Measurements from ENCODE around the gene NUCB1. TPM values are rescaled to one million over a fixed set of nuclear protein-coding genes. Genes with fewer than 3 reads are reported as not detected.

Gene NUCB1
- total RNA-seq, 1 donor from 2014 or later = 117 TPM

- no peaks in the 10 kb centered on the region for H3K9me3 Mint-ChIP-seq
- peaks cover 26% of the 10 kb centered on the region for H3K4me1 Mint-ChIP-seq (ENCODE audit: low read depth)
- peak; percentile 92 for DNase-seq (ENCODE audit: low spot score)
- H3K36me3 Mint-ChIP-seq (ENCODE audit: low read depth) = peaks cover 30% of the 10 kb centered on the region
- intact Hi-C loops (cut with micrococcal nuclease) = loop anchor here (1.0 to 10.0 kb wide), 4 partner anchors 11 to 440 kb away; partner anchors contain the start of genes FTL, GYS1, LMTK3 and NUCB1
- no peaks in the 10 kb centered on the region for H3K27me3 Mint-ChIP-seq (ENCODE audit: insufficient read depth)
- peak within 1 kb of the TSS; percentile 95 for H3K4me3 Mint-ChIP-seq
- H3K27ac Mint-ChIP-seq = peak within 1 kb of the TSS; percentile 95
Observed at GRCh38 chr19:48954595-48955307, 54.6 kb downstream of the NUCB1 start, which contains the start of gene BAX. Gene BAX, plus strand, starts transcription at chr19:48954875. Its CDS starts 54 bp downstream, at chr19:48954929.

DNA sequence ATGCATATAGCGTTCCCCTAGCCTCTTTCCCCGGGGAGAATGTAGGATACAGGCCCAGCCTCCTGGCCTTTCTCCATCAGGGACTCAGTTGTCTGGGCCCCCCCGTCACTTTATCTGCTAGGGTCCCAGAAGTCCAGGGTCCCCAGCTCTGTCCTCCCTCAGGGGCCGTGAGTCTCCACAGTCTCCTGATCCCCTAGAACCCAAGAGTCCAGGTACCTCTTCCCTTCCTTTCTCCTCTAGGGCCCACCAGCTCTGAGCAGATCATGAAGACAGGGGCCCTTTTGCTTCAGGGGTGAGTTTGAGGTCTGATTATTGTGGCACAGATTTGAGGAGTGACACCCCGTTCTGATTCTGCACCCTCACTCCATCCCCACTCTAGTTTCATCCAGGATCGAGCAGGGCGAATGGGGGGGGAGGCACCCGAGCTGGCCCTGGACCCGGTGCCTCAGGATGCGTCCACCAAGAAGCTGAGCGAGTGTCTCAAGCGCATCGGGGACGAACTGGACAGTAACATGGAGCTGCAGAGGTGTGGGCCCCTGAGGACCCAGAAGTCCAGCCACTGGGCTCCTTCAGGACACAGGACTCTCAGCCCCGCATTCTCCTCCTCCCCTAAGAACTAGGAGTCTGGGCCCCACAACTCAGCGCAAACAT, 55.3 kb downstream of the NUCB1 start:
- DNase-seq (ENCODE audit: low spot score) = no peak
- intact Hi-C loops (cut with micrococcal nuclease) = loop anchor here (10.0 kb wide), 1 partner anchor 441 kb away; the partner anchor contains the start of gene LMTK3
- H3K27ac Mint-ChIP-seq = peak overlapping the region; percentile 85
- H3K4me1 Mint-ChIP-seq (ENCODE audit: low read depth) = peaks cover 26% of the 10 kb centered on the region
- H3K27me3 Mint-ChIP-seq (ENCODE audit: insufficient read depth) = no peaks in the 10 kb centered on the region
- H3K36me3 Mint-ChIP-seq (ENCODE audit: low read depth) = peaks cover 30% of the 10 kb centered on the region
- peak overlapping the region; percentile 91 for H3K4me3 Mint-ChIP-seq
- H3K9me3 Mint-ChIP-seq = no peaks in the 10 kb centered on the region

DNA sequence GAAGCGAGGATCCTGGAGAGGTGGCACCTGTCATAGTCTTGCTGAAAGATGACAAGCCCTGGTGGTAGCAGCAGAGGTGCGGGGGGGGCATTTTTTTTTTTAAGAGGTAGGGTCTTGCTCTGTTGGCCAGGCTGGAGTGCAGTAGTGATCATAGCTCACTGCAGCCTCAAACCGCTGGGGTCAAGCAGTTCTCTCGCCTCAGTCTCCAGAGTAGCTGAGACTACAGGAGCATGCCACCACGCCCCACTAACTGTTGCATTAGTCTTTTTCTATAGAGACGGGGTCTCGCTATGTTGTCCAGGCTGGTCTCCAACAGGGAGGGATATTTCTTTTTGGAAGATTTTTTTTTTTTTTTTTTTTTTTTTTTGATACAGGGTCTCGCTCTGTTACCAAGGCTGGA, 57.9 kb downstream of the NUCB1 start:
- Mint-ChIP-seq H3K36me3 (ENCODE audit: low read depth) (peaks cover 36% of the 10 kb centered on the region), H3K4me1 (ENCODE audit: low read depth) (peaks cover 44% of the 10 kb centered on the region), H3K9me3 (no peaks in the 10 kb centered on the region)

GRCh38 chr19:48959341-48960239, 59.5 kb downstream of the NUCB1 start:
- no peak overlapping the region for H3K4me3 Mint-ChIP-seq
- peak overlapping the region; percentile 48 for H3K27ac Mint-ChIP-seq
- intact Hi-C loops (cut with micrococcal nuclease) = loop anchor here (10.0 kb wide), 2 partner anchors 235 to 445 kb away; partner anchors contain the start of gene LMTK3
- DNase-seq (ENCODE audit: low spot score) = no peak
- no peaks in the 10 kb centered on the region for H3K9me3 Mint-ChIP-seq
- no peaks in the 10 kb centered on the region for H3K27me3 Mint-ChIP-seq (ENCODE audit: insufficient read depth)
- peaks cover 33% of the 10 kb centered on the region for H3K36me3 Mint-ChIP-seq (ENCODE audit: low read depth)
- peaks cover 55% of the 10 kb centered on the region for H3K4me1 Mint-ChIP-seq (ENCODE audit: low read depth)

More for the DNA sequence above, 57.9 kb downstream of the NUCB1 start:
- DNase-seq (ENCODE audit: low spot score) = no peak
- Mint-ChIP-seq H3K27me3 (ENCODE audit: insufficient read depth) (no peaks in the 10 kb centered on the region), H3K27ac (no peak overlapping the region), H3K4me3 (peak overlapping the region; percentile 42)
- intact Hi-C loops (cut with micrococcal nuclease) = loop anchor here (10.0 kb wide), 1 partner anchor 443 kb away; the partner anchor contains the start of gene LMTK3

GRCh38 chr19:48961051-48961649, 61.0 kb downstream of the NUCB1 start:
- Mint-ChIP-seq H3K27ac (peak overlapping the region; percentile 73), H3K36me3 (ENCODE audit: low read depth) (peaks cover 28% of the 10 kb centered on the region), H3K4me1 (ENCODE audit: low read depth) (peaks cover 58% of the 10 kb centered on the region), H3K27me3 (ENCODE audit: insufficient read depth) (no peaks in the 10 kb centered on the region), H3K4me3 (peak overlapping the region; percentile 11), H3K9me3 (no peaks in the 10 kb centered on the region)
- intact Hi-C loops (cut with micrococcal nuclease) = loop anchor here (10.0 kb wide), 1 partner anchor 236 kb away; no protein-coding TSS in a partner anchor
- DNase-seq (ENCODE audit: low spot score) = no peak

DNA sequence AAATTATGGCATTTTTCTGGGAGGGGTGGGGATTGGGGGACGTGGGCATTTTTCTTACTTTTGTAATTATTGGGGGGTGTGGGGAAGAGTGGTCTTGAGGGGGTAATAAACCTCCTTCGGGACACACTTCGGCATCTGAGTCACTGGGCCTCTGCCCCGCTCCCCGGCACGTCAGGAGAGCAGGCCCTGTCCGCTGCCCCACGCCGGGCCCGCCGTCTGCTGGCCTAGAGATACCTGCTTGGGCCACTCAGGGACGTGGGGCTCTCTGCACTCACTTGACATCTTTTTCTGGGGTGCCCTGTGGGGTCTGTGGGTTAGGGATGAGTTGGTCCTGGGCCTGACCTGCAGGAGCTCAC, 61.5 kb downstream of the NUCB1 start:
- Mint-ChIP-seq H3K27me3 (ENCODE audit: insufficient read depth) (no peaks in the 10 kb centered on the region), H3K9me3 (no peaks in the 10 kb centered on the region), H3K36me3 (ENCODE audit: low read depth) (peaks cover 30% of the 10 kb centered on the region), H3K4me1 (ENCODE audit: low read depth) (peaks cover 58% of the 10 kb centered on the region), H3K27ac (peak overlapping the region; percentile 95), H3K4me3 (peak overlapping the region; percentile 60)
- DNase-seq (ENCODE audit: low spot score) = no peak
- intact Hi-C loops (cut with micrococcal nuclease) = loop anchor here (10.0 kb wide), 1 partner anchor 237 kb away; no protein-coding TSS in a partner anchor

- H3K9me3 Mint-ChIP-seq = no peaks in the 10 kb centered on the region
- DNase-seq (ENCODE audit: low spot score) = no peak
- peak overlapping the region; percentile 95 for H3K27ac Mint-ChIP-seq
- H3K4me1 Mint-ChIP-seq (ENCODE audit: low read depth) = peaks cover 59% of the 10 kb centered on the region
- peak overlapping the region; percentile 60 for H3K4me3 Mint-ChIP-seq
- no peaks in the 10 kb centered on the region for H3K27me3 Mint-ChIP-seq (ENCODE audit: insufficient read depth)
- H3K36me3 Mint-ChIP-seq (ENCODE audit: low read depth) = peaks cover 26% of the 10 kb centered on the region
- intact Hi-C loops (cut with micrococcal nuclease) = loop anchor here (10.0 kb wide), 1 partner anchor 237 kb away; no protein-coding TSS in a partner anchor
Observed at GRCh38 chr19:48962029-48962848, 62.1 kb downstream of the NUCB1 start.

DNA sequence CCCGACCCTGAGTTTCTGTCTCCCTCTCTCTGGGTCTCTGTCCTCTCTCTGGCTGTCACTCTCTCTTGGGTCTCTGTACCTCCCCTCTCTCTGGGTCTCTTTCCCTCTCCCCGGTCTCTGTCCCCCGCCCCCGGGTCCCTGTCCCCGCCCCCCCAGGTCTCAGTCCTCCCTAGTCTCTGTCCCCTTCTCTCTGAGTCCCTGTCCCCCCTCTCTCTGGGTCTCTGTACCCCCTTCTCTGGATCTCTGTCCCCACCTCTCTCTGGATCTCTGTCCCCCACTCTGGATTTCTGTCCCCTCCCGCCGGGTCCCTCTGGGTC, 62.7 kb downstream of the NUCB1 start:
- Mint-ChIP-seq H3K4me3 (peak overlapping the region; percentile 47), H3K4me1 (ENCODE audit: low read depth) (peaks cover 61% of the 10 kb centered on the region), H3K27me3 (ENCODE audit: insufficient read depth) (no peaks in the 10 kb centered on the region), H3K36me3 (ENCODE audit: low read depth) (peaks cover 21% of the 10 kb centered on the region), H3K27ac (peak overlapping the region; percentile 95), H3K9me3 (no peaks in the 10 kb centered on the region)
- intact Hi-C loops (cut with micrococcal nuclease) = loop anchor here (10.0 kb wide), 1 partner anchor 238 kb away; no protein-coding TSS in a partner anchor
- DNase-seq (ENCODE audit: low spot score) = no peak

DNA sequence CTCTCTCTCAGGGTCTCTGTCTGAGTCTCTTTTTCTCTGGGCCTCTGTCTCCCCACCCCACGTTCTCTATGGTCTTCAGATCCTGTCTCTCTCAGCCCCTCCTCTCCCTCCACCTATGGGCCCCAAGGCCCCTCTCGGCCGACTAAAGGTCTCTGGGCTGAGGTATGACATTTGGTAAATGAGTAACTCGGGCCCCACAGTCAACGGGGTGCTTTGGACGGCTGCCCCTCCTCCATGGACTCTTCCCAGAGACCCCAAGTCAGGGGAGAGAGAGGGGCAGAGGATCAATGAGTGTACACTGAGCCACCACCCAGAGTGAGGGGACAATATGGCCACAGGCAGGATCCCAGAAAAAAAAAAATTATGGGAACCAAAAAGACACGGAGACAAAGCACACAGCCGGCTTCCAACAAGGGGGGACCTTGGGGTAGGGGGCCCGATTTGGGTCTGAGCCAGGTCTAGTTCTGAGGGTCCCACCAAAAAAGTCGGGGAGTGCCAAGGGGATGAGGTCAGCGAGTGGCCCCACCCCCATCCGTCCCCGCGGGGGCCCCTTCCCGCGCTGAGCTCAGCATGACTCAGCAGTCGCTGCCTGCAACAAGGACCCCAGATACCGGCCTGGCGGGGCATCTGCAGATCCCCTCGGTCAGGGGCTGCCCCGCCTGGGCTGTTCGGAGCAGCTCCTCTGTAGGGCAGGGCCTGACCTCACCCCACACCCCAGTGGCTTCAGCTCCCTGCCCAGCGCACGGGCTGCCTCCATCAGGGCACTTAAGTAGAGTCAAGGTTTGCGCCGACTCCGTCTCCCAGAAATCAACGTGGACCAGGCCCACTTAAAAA, 63.5 kb downstream of the NUCB1 start:
- Mint-ChIP-seq H3K9me3 (no peaks in the 10 kb centered on the region), H3K4me3 (peak overlapping the region; percentile 95), H3K36me3 (ENCODE audit: low read depth) (peaks cover 23% of the 10 kb centered on the region), H3K27ac (peak overlapping the region; percentile 95), H3K27me3 (ENCODE audit: insufficient read depth) (no peaks in the 10 kb centered on the region), H3K4me1 (ENCODE audit: low read depth) (peaks cover 58% of the 10 kb centered on the region)
- DNase-seq (ENCODE audit: low spot score) = peak; percentile 63
- intact Hi-C loops (cut with micrococcal nuclease) = loop anchor here (2.0 to 10.0 kb wide), 2 partner anchors 105 to 239 kb away; no protein-coding TSS in a partner anchor

- Mint-ChIP-seq H3K4me1 (ENCODE audit: low read depth) (peaks cover 58% of the 10 kb centered on the region), H3K27ac (peak overlapping the region; percentile 95), H3K27me3 (ENCODE audit: insufficient read depth) (no peaks in the 10 kb centered on the region), H3K9me3 (no peaks in the 10 kb centered on the region), H3K36me3 (ENCODE audit: low read depth) (peaks cover 22% of the 10 kb centered on the region), H3K4me3 (peak overlapping the region; percentile 95)
- intact Hi-C loops (cut with micrococcal nuclease) = loop anchor here (1.0 to 10.0 kb wide), 9 partner anchors 10 to 495 kb away; partner anchors contain the start of genes BAX, CA11, CYTH2 and DHDH
- no peak for DNase-seq (ENCODE audit: low spot score)
Observed at GRCh38 chr19:48964205-48965039, 64.3 kb downstream of the NUCB1 start.

Data from activated T-helper 1 cell treated with anti-CD3 and anti-CD28 coated beads, Interleukin-12 subunit alpha, Interleukin-12 subunit beta, Interleukin-2, Interleukin-4 antibody, amounts not matched to agents 30 ng/mL and 10 ng/mL and 1 ng/mL, durations not matched to agents 14 hours and 24 hours and 36 hours (primary cell).